ENCODE data around the gene MYOM3.

The MYOM3 gene

GRCh38 chr1:24113641-24114033, 1.7 kb upstream of the MYOM3 start:
- no peak for DNase-seq

GRCh38 chr1:24111262-24111995, 506 bp downstream of the MYOM3 start:
- no peak for DNase-seq

- no peak for DNase-seq
Observed at GRCh38 chr1:24110642-24111261, 1.2 kb downstream of the MYOM3 start.

GRCh38 chr1:24109686-24110475, 2.1 kb downstream of the MYOM3 start:
- no peak for DNase-seq

GRCh38 chr1:24109166-24109483, 2.8 kb downstream of the MYOM3 start:
- no peak for DNase-seq

- DNase-seq = no peak
Observed at GRCh38 chr1:24108334-24109165, 3.4 kb downstream of the MYOM3 start.

- no peak for DNase-seq
Observed at GRCh38 chr1:24107462-24108138, 4.3 kb downstream of the MYOM3 start.

- no peak for DNase-seq
Observed at GRCh38 chr1:24105368-24106160, 6.4 kb downstream of the MYOM3 start.

GRCh38 chr1:24104854-24105253, 7.1 kb downstream of the MYOM3 start:
- DNase-seq = no peak

- no peak for DNase-seq
Observed at GRCh38 chr1:24103879-24104278, 8.1 kb downstream of the MYOM3 start.

- DNase-seq = no peak
Observed at GRCh38 chr1:24103408-24103807, 8.5 kb downstream of the MYOM3 start.

GRCh38 chr1:24102961-24103360, 9.0 kb downstream of the MYOM3 start:
- no peak for DNase-seq

- DNase-seq = no peak
Observed at GRCh38 chr1:24101796-24102586, 9.9 kb downstream of the MYOM3 start.

- DNase-seq = no peak
Observed at GRCh38 chr1:24100945-24101737, 10.8 kb downstream of the MYOM3 start.

GRCh38 chr1:24098943-24099638, 12.8 kb downstream of the MYOM3 start:
- no peak for DNase-seq

GRCh38 chr1:24098102-24098501, 13.8 kb downstream of the MYOM3 start:
- no peak for DNase-seq

GRCh38 chr1:24097663-24098062, 14.3 kb downstream of the MYOM3 start:
- DNase-seq = no peak

GRCh38 chr1:24096739-24097103, 15.2 kb downstream of the MYOM3 start:
- DNase-seq = no peak

GRCh38 chr1:24096009-24096738, 15.8 kb downstream of the MYOM3 start:
- DNase-seq = no peak

Data from activated CD4-positive, alpha-beta T cell treated with anti-CD3 and anti-CD28 coated beads, Interleukin-2, amount 50 U/mL, for 16 hours (primary cell).